ENCODE measurements around the gene SEMA3F.
"Not testable (repeated sequence)": the region's sequence is repeated elsewhere in the genome, so short reads cannot be mapped to it uniquely, and the experiment has no call there.

The SEMA3F gene

GRCh38 chr3:50214824-50215223 lies 59.7 kb downstream of the SEMA3F start:
- in situ Hi-C loops (cut with HindIII; ENCODE audit: low pct_ligation_motif_present, low pct_unique_long_range_greater_than_20kb, low sequenced_read_pairs), result no loop called here
- no peak for DNase-seq

GRCh38 chr3:50215529-50215928 lies 60.4 kb downstream of the SEMA3F start:
- no peak for DNase-seq
- in situ Hi-C loops (cut with HindIII; ENCODE audit: low pct_ligation_motif_present, low pct_unique_long_range_greater_than_20kb, low sequenced_read_pairs), result no loop called here

GRCh38 chr3:50217681-50218080 lies 62.6 kb downstream of the SEMA3F start:
- DNase-seq, result no peak
- in situ Hi-C loops (cut with HindIII; ENCODE audit: low pct_ligation_motif_present, low pct_unique_long_range_greater_than_20kb, low sequenced_read_pairs), result no loop called here

- no peak for DNase-seq
- in situ Hi-C loops (cut with HindIII; ENCODE audit: low pct_ligation_motif_present, low pct_unique_long_range_greater_than_20kb, low sequenced_read_pairs), result no loop called here
Observed at GRCh38 chr3:50218448-50218847, 63.3 kb downstream of the SEMA3F start.

- DNase-seq, result no peak
- in situ Hi-C loops (cut with HindIII; ENCODE audit: low pct_ligation_motif_present, low pct_unique_long_range_greater_than_20kb, low sequenced_read_pairs), result no loop called here
Observed at GRCh38 chr3:50219285-50219684, 64.2 kb downstream of the SEMA3F start.

- DNase-seq, result no peak
- in situ Hi-C loops (cut with HindIII; ENCODE audit: low pct_ligation_motif_present, low pct_unique_long_range_greater_than_20kb, low sequenced_read_pairs), result no loop called here
Observed at GRCh38 chr3:50220109-50220508, 65.0 kb downstream of the SEMA3F start.

GRCh38 chr3:50221051-50221410 lies 65.9 kb downstream of the SEMA3F start:
- in situ Hi-C loops (cut with HindIII; ENCODE audit: low pct_ligation_motif_present, low pct_unique_long_range_greater_than_20kb, low sequenced_read_pairs), result no loop called here

GRCh38 chr3:50221411-50222168 lies 66.5 kb downstream of the SEMA3F start:
- in situ Hi-C loops (cut with HindIII; ENCODE audit: low pct_ligation_motif_present, low pct_unique_long_range_greater_than_20kb, low sequenced_read_pairs), result no loop called here
- DNase-seq, result no peak

More at GRCh38 chr3:50221051-50221410, 65.9 kb downstream of the SEMA3F start:
- no peak for DNase-seq

GRCh38 chr3:50222169-50222528 lies 67.0 kb downstream of the SEMA3F start:
- in situ Hi-C loops (cut with HindIII; ENCODE audit: low pct_ligation_motif_present, low pct_unique_long_range_greater_than_20kb, low sequenced_read_pairs), result no loop called here
- no peak for DNase-seq

GRCh38 chr3:50224639-50225038 lies 69.5 kb downstream of the SEMA3F start:
- DNase-seq, result no peak
- in situ Hi-C loops (cut with HindIII; ENCODE audit: low pct_ligation_motif_present, low pct_unique_long_range_greater_than_20kb, low sequenced_read_pairs), result no loop called here

- DNase-seq, result peak; percentile 67
- in situ Hi-C loops (cut with HindIII; ENCODE audit: low pct_ligation_motif_present, low pct_unique_long_range_greater_than_20kb, low sequenced_read_pairs), result no loop called here
Observed at GRCh38 chr3:50226888-50227389, 71.8 kb downstream of the SEMA3F start.

- in situ Hi-C loops (cut with HindIII; ENCODE audit: low pct_ligation_motif_present, low pct_unique_long_range_greater_than_20kb, low sequenced_read_pairs), result no loop called here
- peak; percentile 92 for DNase-seq
Observed at GRCh38 chr3:50227390-50228183, 72.5 kb downstream of the SEMA3F start.

GRCh38 chr3:50228184-50228763 lies 73.2 kb downstream of the SEMA3F start:
- in situ Hi-C loops (cut with HindIII; ENCODE audit: low pct_ligation_motif_present, low pct_unique_long_range_greater_than_20kb, low sequenced_read_pairs); DNase-seq: not testable (repeated sequence)

GRCh38 chr3:50229490-50229889 lies 74.4 kb downstream of the SEMA3F start:
- DNase-seq, result no peak
- in situ Hi-C loops (cut with HindIII; ENCODE audit: low pct_ligation_motif_present, low pct_unique_long_range_greater_than_20kb, low sequenced_read_pairs), result no loop called here

GRCh38 chr3:50230104-50230793 lies 75.1 kb downstream of the SEMA3F start:
- in situ Hi-C loops (cut with HindIII; ENCODE audit: low pct_ligation_motif_present, low pct_unique_long_range_greater_than_20kb, low sequenced_read_pairs), result no loop called here
- DNase-seq, result no peak

- DNase-seq, result no peak
- in situ Hi-C loops (cut with HindIII; ENCODE audit: low pct_ligation_motif_present, low pct_unique_long_range_greater_than_20kb, low sequenced_read_pairs), result no loop called here
Observed at GRCh38 chr3:50230794-50231125, 75.6 kb downstream of the SEMA3F start.

GRCh38 chr3:50231581-50231980 lies 76.5 kb downstream of the SEMA3F start:
- in situ Hi-C loops (cut with HindIII; ENCODE audit: low pct_ligation_motif_present, low pct_unique_long_range_greater_than_20kb, low sequenced_read_pairs), result no loop called here
- no peak for DNase-seq

- DNase-seq, result no peak
- in situ Hi-C loops (cut with HindIII; ENCODE audit: low pct_ligation_motif_present, low pct_unique_long_range_greater_than_20kb, low sequenced_read_pairs), result no loop called here
Observed at GRCh38 chr3:50232303-50232702, 77.2 kb downstream of the SEMA3F start.

- in situ Hi-C loops (cut with HindIII; ENCODE audit: low pct_ligation_motif_present, low pct_unique_long_range_greater_than_20kb, low sequenced_read_pairs), result no loop called here
- DNase-seq, result no peak
Observed at GRCh38 chr3:50233176-50233575, 78.1 kb downstream of the SEMA3F start.
